Left renal cortex interstitium (tissue), 4 donors: Measurements from ENCODE around the gene KLF1. TPM values are rescaled to one million over a fixed set of nuclear protein-coding genes. Genes with fewer than 3 reads are reported as not detected.

Experiments
- DNase-seq, 4 donors: peaks; one replicate each; pipeline ENCODE4 v3.0.0-alpha.2; 2013; ENCODE audit warnings: low read depth in 4 of 4, low spot score in 2 of 4, missing footprints in 1 of 4
- polyA plus RNA-seq, 4 donors: library from polyadenylated mRNA; unstranded; fragments of 120-200 nt; gene quantifications; one replicate each; pipeline ENCODE4 v1.2.1, GENCODE V29; 2013; ENCODE audit not compliant: insufficient read length in 4 of 4

Gene KLF1
- polyA plus RNA-seq, 4 donors = 0.22 to 0.99 (median 0.42) TPM

DNA sequence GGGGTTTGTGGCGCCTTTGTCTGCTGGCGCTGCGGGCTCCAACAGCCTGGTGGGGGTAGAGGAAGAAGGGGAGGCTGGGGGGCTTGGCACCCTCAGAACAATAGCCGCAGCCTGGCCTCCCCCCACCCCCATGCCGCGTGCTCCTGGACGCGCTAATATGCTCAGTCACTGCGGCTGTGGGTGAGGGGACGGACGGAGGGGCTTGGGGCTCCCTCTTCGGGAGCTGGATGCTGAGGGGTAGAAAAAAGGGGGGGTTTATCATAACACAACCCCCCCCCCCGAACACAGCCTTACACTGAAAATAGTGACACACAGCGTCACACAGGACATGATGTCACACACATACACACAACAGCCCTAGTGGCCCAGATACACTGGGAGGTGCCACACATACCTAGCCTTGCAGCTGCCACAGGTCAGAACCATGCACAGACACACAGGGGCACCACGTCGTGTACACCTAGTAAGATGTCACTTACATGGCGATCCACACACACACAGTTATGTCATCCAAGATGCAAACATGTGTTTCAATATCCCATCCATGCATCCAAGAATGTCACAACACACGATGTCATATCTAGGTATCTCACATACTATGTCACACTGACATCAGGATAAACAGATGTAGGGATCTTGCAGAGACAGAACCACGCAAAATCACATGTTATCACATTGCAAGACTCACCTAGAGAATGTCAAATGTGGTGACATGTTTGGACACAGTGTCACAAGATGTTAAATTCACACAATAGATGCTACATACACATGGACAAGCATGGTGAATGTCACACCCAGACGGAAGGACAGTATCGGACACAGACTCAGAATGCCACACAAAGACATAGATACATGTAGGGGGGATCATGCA lies 47.9 kb downstream of the KLF1 start:
- DNase-seq = no peak

DNA sequence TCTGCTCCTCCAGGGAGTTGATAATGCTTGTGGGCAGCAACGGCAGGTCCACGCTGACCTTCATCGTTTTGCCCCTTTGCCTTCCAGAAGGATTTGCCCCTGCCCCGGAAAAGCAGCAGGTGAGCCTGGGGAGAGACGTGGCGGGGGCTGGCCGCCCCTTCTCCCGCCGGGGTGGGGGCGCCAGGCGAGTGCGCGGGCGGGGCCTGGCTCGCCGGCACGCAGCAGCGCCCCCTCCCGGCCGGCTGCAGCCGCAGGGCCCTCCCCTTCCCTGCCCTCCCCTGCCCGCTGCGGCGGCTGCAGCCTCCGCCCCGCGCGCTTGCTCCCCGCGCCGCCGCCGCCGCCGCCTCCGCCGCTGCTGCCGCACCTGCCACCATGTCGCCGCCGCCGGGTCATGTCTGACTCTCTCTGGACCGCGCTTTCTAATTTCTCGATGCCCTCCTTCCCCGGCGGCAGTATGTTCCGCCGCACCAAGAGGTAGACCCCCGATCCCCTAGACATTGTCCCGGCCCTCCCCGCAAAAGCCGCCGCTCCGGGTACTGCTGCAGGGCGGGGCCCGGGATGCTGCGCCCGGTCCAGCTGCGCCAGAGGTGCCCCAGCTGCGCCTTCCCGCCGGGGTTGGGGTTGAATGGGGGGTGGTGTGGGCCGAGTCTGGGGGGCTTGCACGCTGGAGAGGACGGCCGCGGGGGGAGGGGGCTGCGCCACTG lies 48.7 kb downstream of the KLF1 start, which contains the start of gene MAST1:
Gene MAST1, plus strand, starts transcription at position 334 of the 704 bp plus-strand sequence. Its CDS starts 58 bp downstream, at position 392.
- no peak for DNase-seq

DNA sequence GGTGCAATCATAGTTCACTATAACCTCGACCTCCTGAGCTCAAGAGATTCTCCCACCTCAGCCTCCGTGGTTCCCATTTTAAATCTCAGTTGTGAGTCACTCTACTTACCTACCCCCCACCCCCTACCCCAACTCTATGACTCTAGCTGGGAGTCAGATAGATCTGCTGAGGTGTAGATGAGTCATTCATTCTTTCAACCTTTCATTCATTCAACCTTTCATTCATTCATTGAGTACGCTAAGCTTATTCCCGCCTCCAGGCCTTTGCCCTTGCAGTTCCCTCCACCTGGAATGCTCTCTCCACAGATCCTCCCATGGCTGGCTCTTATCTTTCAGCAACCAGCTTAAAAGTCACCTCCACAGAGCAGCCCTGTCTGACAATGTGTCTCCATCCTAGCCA lies 49.8 kb downstream of the KLF1 start:
- no peak for DNase-seq

DNA sequence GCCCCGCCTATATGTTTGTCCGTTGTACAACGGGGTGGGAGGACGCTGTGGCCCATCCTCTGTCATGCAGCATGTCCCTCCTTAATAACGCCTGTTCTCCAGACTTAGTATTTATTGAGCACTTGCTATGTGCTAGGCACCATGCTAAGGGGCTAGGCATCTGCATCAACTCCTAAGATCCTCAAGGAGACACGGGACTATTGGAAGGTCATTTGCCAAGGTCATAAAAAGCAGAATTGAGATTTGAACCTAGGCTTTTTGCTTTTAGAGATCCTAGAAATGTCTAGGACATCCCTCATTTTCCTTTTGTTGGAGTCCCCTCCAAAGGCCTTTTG lies 50.5 kb downstream of the KLF1 start:
- DNase-seq = no peak

DNA sequence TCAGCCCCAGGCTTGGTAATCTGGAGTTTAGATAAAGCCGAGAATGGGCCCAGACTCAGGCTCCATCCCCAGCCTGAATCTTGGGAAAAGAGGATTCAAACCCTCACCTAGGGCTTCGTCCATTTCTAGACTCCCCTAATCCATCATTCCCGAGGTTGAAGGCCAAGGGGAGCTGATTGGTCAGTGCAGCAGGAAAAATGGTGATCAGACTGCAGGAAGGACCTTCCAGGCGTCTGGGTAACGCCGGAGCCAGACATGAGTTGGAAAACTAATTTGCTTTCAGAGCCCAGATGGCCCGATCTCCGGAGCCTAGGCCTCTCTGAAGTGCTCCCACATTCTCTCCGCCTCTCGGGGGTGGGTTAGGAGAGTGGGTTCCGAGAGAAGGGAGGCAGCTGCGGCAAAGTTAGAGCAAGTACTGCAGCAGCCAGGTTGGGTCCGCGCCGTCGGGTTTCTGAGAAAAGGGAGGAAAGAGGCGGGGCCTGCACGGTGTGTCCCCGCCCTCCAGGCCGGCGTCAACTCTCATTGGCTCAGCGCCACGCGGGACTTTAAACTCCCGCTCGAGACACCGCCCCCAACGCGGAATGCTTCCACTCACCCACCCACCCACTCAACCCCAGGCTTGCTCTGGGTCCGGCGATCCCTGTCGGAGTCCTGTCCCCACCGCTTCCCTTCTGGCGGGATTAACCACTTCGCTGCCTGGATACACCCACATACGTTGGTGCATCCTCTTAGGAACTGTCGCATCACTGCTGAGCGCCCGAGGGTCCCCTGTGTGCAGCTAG lies 51.8 kb downstream of the KLF1 start:
- DNase-seq = no peak

DNA sequence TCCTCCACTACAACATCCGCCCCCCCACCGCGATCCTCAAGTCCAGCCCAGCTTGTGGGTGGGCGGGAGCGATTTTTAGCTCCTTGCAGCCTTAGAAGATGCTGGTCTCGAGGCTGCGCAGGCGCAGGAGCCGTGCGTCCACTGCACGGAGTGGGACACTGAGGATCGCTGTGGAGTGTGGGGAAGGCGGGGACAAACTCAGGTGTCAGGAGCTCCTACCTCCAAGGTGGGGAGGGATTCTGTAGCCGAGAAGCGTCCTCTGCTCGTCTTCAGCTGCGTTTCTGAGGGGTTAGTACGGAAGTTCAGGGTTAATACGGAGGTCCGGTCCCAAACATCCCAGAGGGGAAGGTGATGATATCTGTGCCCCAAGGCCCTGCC lies 52.4 kb downstream of the KLF1 start, which contains the start of gene RTBDN:
Gene RTBDN, minus strand, starts transcription at position 14 of the 378 bp plus-strand sequence. CDS start 4,600 bp downstream, outside the sequence.
- DNase-seq = no peak

Other genes starting within 250 kb of the KLF1 start
- 10 to 100 TPM; 23.6 to 35.9 (median 33.6) TPM for gene MAN2B1, start 220.5 kb downstream of the KLF1 start, polyA plus RNA-seq
- gene WDR83, start 220.4 kb downstream of the KLF1 start, polyA plus RNA-seq = 10 to 100 TPM; 12.0 to 30.5 (median 22.5) TPM
- 10 to 100 TPM; 72.6 to 98.7 (median 85.4) TPM for gene DHPS, start 205.3 kb downstream of the KLF1 start, polyA plus RNA-seq
- gene GNG14, start 199.2 kb downstream of the KLF1 start, polyA plus RNA-seq = under 1 TPM in 1 of 4 donors, not detected in 3; 0.49 TPM
- 10 to 100 TPM; 13.6 to 18.8 (median 16.2) TPM for gene FBXW9, start 190.6 kb downstream of the KLF1 start, polyA plus RNA-seq
- gene TNPO2, start 163.3 kb downstream of the KLF1 start, polyA plus RNA-seq = 10 to 100 TPM; 55.5 to 98.6 (median 72.3) TPM
- 100 to 1,000 TPM; 143 to 230 (median 189) TPM for gene TRIR, start 152.5 kb downstream of the KLF1 start, polyA plus RNA-seq
- 100 to 1,000 TPM in 1 of 4 donors, 10 to 100 TPM in 3; 76.8 to 108 (median 91.6) TPM for gene GET3, start 149.7 kb downstream of the KLF1 start, polyA plus RNA-seq
- gene BEST2, start 135.4 kb downstream of the KLF1 start, polyA plus RNA-seq = under 1 TPM in 2 of 4 donors, not detected in 2; 0.13 to 0.14 TPM
- gene HOOK2, start 111.6 kb downstream of the KLF1 start, polyA plus RNA-seq = 10 to 100 TPM; 34.6 to 85.0 (median 63.2) TPM
- gene JUNB, start 95.7 kb downstream of the KLF1 start, polyA plus RNA-seq = 10 to 100 TPM; 15.6 to 78.0 (median 30.9) TPM
- gene PRDX2, start 85.4 kb downstream of the KLF1 start, polyA plus RNA-seq = 100 to 1,000 TPM; 294 to 388 (median 320) TPM
- 10 to 100 TPM in 2 of 4 donors, 1 to 10 TPM in 2; 5.4 to 10.8 (median 8.0) TPM for gene THSD8, start 85.1 kb downstream of the KLF1 start, polyA plus RNA-seq
- 10 to 100 TPM; 29.1 to 45.7 (median 35.3) TPM for gene RNASEH2A, start 80.6 kb downstream of the KLF1 start, polyA plus RNA-seq
- under 1 TPM in 1 of 4 donors, not detected in 3; 0.08 TPM for gene RTBDN, start 52.6 kb downstream of the KLF1 start, polyA plus RNA-seq
- gene MAST1, start 48.7 kb downstream of the KLF1 start, polyA plus RNA-seq = 1 to 10 TPM in 3 of 4 donors, under 1 TPM in 1; 0.92 to 2.0 (median 1.3) TPM
- 10 to 100 TPM in 3 of 4 donors, 1 to 10 TPM in 1; 9.7 to 15.3 (median 12.6) TPM for gene DNASE2, start 5.8 kb downstream of the KLF1 start, polyA plus RNA-seq
- 10 to 100 TPM; 27.4 to 38.4 (median 35.4) TPM for gene GCDH, start 4.0 kb upstream of the KLF1 start, polyA plus RNA-seq
- 1 to 10 TPM; 2.2 to 4.7 (median 3.3) TPM for gene SYCE2, start 32.1 kb upstream of the KLF1 start, polyA plus RNA-seq
- 10 to 100 TPM; 41.7 to 67.4 (median 55.2) TPM for gene FARSA, start 46.5 kb upstream of the KLF1 start, polyA plus RNA-seq
- 100 to 1,000 TPM; 819 to 974 (median 899) TPM for gene CALR, start 51.4 kb upstream of the KLF1 start, polyA plus RNA-seq
- gene RAD23A, start 58.7 kb upstream of the KLF1 start, polyA plus RNA-seq = 100 to 1,000 TPM in 1 of 4 donors, 10 to 100 TPM in 3; 61.9 to 102 (median 87.3) TPM
- 10 to 100 TPM; 29.9 to 54.1 (median 39.2) TPM for gene GADD45GIP1, start 70.0 kb upstream of the KLF1 start, polyA plus RNA-seq
- under 1 TPM in 3 of 4 donors, not detected in 1; 0.08 to 0.28 (median 0.13) TPM for gene DAND5, start 82.4 kb upstream of the KLF1 start, polyA plus RNA-seq
- gene NFIX, start 108.3 kb upstream of the KLF1 start, polyA plus RNA-seq = 10 to 100 TPM; 15.3 to 27.6 (median 20.0) TPM
- gene LYL1, start 215.7 kb upstream of the KLF1 start, polyA plus RNA-seq = 1 to 10 TPM; 4.4 to 8.1 (median 5.9) TPM
- 10 to 100 TPM; 28.4 to 48.0 (median 36.2) TPM for gene TRMT1, start 229.5 kb upstream of the KLF1 start, polyA plus RNA-seq
- gene NACC1, start 231.1 kb upstream of the KLF1 start, polyA plus RNA-seq = 10 to 100 TPM; 18.0 to 41.2 (median 32.0) TPM